Occipital lobe (tissue), 3 donors: ENCODE data around the gene FMR1NB. TPM values are rescaled to one million over a fixed set of nuclear protein-coding genes. Genes with fewer than 3 reads are reported as not detected.

Experiments
- DNase-seq: peaks from one replicate; lab custom pipeline; 2025; lab: John Stamatoyannopoulos, UW
- small RNA-seq: library from RNA; depleted of rRNA; stranded (forward); fragments of <200 nt; gene quantifications from one replicate; pipeline ENCODE3, GENCODE V24; 2014
- total RNA-seq: library from RNA; depleted of rRNA; stranded (reverse); fragments of >200 nt; gene quantifications from one replicate; pipeline ENCODE4 v1.2.3, GENCODE V29; 2014

Gene FMR1NB
- total RNA-seq, 1 donor from 2014 or later = not detected

DNA sequence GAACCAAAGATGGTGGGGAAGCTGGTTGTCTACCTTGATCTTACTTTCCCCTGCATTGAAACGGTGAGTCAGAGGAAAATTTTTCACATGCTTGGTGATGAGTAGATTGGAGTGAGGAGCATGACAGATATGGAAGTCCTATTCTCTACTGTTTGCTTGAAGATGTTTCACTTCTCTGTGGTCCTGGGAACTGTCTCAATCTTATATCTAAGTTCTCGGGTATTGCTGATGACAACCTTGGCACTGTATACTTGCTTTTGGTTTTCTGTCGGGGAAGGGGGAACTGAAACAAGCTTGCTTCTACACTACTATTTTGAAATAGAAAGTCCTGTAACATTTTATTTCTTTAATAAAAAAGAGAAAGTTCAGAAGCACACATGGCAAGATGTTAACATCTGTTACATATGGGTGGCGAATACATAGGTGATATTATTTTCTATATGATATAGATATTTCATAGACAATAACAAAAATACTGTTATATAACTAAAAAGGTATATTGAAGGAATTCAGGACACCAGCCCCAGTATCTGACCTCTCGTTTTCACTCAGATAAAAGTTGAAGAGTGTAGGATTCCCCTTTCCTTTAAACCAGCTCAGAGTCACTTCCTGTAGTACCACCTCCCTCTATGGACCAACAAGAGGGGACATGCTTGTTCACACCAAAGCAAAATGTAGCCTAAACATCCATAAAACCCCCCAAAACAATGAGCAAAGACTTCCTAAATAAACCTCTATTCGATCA lies 88.8 kb downstream of the FMR1NB start:
- DNase-seq = no peak

GRCh38 chrX:148070504-148070877 lies 89.4 kb downstream of the FMR1NB start:
- no peak for DNase-seq

Small RNA genes lying within 50 kb of the gene (small RNA-seq; reads per million reads assigned to genes)
- not detected for gene RNA5SP524

Other genes starting within 250 kb of the FMR1NB start
- 84.5 TPM for gene FMR1, start 69.4 kb upstream of the FMR1NB start, total RNA-seq